DMS114 treated with DMSO at 0.1 percent for 48 hours (cell line): ENCODE data around the gene SLC2A13.
"Not testable (repeated sequence)": the region's sequence is repeated elsewhere in the genome, so short reads cannot be mapped to it uniquely, and the experiment has no call there.

ENCODE experiments used
- DNase-seq: peaks from one replicate; lab custom pipeline; 2025; ENCODE audit not compliant: unreplicated experiment; lab: John Stamatoyannopoulos, UW

SLC2A13 gene

GRCh38 chr12:39814626-39815025, 291.3 kb downstream of the SLC2A13 start:
- no peak for DNase-seq

GRCh38 chr12:39813776-39814175, 292.1 kb downstream of the SLC2A13 start:
- no peak for DNase-seq

- not testable (repeated sequence) for DNase-seq
Observed at GRCh38 chr12:39812456-39812855, 293.4 kb downstream of the SLC2A13 start.

- DNase-seq: no peak
Observed at GRCh38 chr12:39807043-39807442, 298.8 kb downstream of the SLC2A13 start.

DNA sequence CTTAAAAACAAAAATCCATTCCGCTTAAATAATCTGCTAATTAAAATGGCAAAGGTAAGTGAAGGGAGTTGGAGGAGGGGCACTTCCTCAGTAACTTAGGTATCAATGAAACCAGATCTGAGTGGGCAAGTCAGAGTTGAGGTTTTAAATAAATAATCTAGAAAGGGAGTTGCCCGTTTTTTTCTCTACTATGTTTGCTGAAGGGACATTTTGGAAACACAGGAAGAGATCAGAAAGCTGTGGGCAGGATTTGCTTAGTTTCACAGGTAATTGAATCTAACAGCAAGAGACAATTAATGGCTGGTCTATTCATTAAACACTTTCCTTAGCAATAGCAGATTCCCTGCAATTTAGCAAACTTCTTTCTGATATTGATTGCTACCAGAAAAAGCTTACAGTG, 300.2 kb downstream of the SLC2A13 start:
- no peak for DNase-seq

DNA sequence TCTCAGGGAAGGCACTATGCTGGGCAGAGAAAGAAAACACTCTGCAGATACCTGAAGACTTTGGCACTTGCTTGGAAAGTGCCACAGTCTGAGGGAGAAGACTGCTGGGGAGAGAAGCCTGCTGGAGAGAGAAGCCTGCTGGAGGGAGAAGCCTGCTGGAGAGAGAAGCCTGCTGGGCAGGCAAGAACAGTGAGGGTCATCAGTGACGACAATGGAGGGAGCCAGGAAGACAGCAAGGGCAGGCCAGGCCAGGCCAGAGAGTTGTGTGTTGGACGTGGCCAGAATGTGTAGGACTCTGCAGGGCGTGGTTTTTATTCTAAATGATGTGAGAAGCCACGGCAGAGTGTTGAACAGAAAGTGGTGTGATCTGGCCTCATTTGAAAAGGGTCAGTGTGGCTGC, 301.0 kb downstream of the SLC2A13 start:
- no peak for DNase-seq

GRCh38 chr12:39804479-39804878, 301.4 kb downstream of the SLC2A13 start:
- no peak for DNase-seq

GRCh38 chr12:39803151-39803550, 302.7 kb downstream of the SLC2A13 start:
- no peak for DNase-seq

GRCh38 chr12:39798977-39799376, 306.9 kb downstream of the SLC2A13 start:
- no peak for DNase-seq

- DNase-seq: no peak
Observed at GRCh38 chr12:39798429-39798828, 307.5 kb downstream of the SLC2A13 start.

DNA sequence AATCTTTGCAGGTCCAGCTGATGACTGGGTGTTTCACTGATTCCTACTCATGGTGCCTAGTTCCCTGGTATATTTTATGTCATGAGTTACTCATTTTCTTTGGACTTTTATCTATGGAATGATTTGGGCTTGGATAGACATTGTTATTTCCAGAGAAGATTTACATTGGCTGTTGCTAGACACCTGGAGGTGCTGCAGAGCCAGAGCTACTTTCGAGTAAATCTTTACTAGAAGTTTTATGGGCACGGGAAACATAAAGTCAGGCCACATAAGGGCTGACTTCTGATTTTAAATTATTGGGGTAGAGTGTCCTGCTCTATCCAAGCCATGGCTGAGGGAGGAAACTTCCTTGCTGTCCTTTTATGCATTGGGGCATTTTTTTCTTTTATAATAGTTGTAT, 310.4 kb downstream of the SLC2A13 start:
- no peak for DNase-seq

DNA sequence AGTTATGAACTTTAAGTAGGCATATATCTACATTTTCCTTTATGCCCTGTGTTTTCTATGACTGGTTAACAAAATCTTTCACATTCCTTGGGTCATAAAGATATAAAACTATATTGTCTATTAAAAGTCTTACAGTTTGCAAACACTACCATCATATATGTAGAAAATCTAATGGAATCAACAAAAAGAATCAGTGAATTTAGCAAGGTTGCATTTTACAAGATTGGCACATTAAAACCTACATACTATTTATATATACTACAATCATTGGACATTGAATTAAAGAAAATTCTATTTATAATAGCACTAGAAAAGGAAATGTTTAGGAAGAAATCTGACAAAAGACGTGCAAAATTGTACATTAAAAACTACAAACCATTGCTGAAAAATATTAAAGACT, 312.9 kb downstream of the SLC2A13 start:
- no peak for DNase-seq

DNA sequence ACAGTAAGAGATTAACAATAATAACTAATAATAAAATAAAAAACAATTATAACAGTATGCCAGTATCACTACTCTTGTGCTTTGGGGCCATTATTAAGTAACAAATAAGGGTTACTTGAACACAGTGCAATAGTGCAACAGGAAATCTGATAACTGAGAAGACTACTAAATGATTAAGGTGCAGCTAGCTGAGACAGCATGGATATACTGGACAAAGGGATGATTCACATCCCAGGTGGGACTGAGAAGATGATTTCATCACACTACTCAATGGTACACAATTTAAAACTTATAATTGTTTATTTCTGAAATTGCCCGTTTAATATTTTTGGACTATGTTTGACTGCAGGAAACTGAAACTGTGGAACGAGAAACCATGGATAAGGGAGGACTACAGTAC, 317.6 kb downstream of the SLC2A13 start:
- no peak for DNase-seq

DNA sequence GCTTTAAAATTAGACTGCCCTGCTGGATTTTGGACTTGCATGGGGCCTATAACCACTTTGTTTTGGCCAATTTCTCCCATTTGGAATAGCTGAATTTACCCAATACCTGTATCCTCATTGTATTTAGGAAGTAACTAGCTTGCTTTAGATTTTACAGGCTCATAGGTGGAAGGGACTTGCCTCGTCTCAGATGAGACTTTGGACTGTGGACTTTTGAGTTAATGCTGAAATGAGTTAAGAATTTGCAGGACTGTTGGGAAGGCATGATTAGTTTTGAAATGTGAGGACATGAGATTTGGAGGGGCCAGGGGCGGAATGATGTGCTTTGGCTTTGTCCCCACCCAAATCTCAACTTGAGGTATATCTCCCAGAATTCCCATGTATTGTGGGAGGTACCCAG, 320.1 kb downstream of the SLC2A13 start:
- not testable (repeated sequence) for DNase-seq

- DNase-seq: no peak
Observed at GRCh38 chr12:39782026-39782545, 323.8 kb downstream of the SLC2A13 start.

DNA sequence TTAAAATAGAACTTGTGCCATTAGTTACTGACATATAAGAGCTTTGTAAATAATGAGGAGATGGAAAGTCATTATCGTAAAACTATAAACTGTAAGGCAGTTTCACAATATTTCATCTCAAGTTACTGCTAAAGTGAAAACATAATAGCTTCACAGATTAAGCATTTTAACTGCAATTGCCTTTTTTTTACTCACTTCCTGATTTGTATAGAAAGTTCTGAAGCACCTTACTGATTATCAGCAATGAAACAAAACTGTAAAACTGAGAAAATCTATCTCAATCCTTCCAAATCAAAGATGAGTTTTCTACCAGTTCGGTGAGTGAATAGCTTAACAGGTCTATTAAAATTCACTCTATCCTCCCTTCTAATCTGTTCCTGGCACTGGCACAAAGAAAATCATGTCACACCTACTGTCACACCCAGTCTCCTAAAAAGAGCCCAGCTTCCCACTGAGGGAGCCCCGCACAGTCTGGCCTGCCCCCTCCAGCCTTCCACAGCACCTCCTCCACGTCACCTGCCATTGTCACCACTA, 324.9 kb downstream of the SLC2A13 start:
- DNase-seq: no peak

- no peak for DNase-seq
Observed at GRCh38 chr12:39780411-39780912, 325.4 kb downstream of the SLC2A13 start.

GRCh38 chr12:39779768-39780340, 326.0 kb downstream of the SLC2A13 start:
- no peak for DNase-seq

- no peak for DNase-seq
Observed at GRCh38 chr12:39777465-39777864, 328.4 kb downstream of the SLC2A13 start.

DNA sequence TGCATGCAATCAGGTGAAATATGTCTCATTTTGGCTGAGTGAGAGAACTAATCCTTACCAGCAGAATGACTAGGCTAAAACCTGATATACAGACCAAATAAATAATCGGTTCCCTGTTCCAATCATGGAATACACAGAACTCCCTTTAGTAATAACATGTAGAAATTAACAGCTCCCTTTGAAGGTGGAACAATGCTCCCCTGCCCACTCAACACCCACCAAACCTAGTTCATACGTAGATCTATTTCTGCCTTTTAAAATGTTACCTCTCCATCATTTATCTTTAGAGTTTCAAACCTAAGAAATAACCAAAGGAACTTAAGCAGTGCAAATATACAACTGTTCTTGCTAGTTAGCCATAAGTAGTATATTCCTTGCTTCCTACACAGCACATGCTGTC, 332.6 kb downstream of the SLC2A13 start:
- no peak for DNase-seq

GRCh38 chr12:39772821-39773259, 333.0 kb downstream of the SLC2A13 start:
- DNase-seq: no peak

- DNase-seq: no peak
Observed at GRCh38 chr12:39771456-39771855, 334.4 kb downstream of the SLC2A13 start.
